Aorta (tissue), 5 donors: ENCODE data around the gene RPE65. TPM values are rescaled to one million over a fixed set of nuclear protein-coding genes. Genes with fewer than 3 reads are reported as not detected.
"Not testable (repeated sequence)": the region's sequence is repeated elsewhere in the genome, so short reads cannot be mapped to it uniquely, and the experiment has no call there.

Experiments used
- ATAC-seq: fragments of 200-7000 bp; cut with Tn5 transposase; one replicate; pipeline ENCODE4 v1.9.1; 2022; ENCODE audit warnings: moderate library complexity; ENCODE audit not compliant: low FRiP score
- DNase-seq, 2 donors: peaks; one replicate each; pipeline ENCODE4 v3.0.0-alpha.2; 2020
- H3K27ac ChIP-seq, 2 donors: one replicate each; pipeline ENCODE4 v1.5.1; 2013; ENCODE audit warnings: low read length in 2 of 2, mild to moderate bottlenecking in 2 of 2, moderate library complexity in 2 of 2, control low read depth in 1 of 2, inconsistent platforms in 1 of 2, low read depth in 1 of 2
- H3K27me3 ChIP-seq, 2 donors: one replicate each; pipeline ENCODE4 v1.6.1; 2013; ENCODE audit warnings: control low read depth in 1 of 2, low read length in 1 of 2, mild to moderate bottlenecking in 1 of 2, moderate library complexity in 1 of 2; ENCODE audit not compliant: insufficient read depth in 2 of 2, control insufficient read depth in 1 of 2
- H3K36me3 ChIP-seq, 2 donors: one replicate each; pipeline ENCODE4 v1.6.1; 2013; ENCODE audit warnings: control low read depth in 1 of 2, low read length in 1 of 2, mild to moderate bottlenecking in 1 of 2; ENCODE audit not compliant: insufficient read depth in 2 of 2, control insufficient read depth in 1 of 2
- H3K4me1 ChIP-seq, 2 donors: one replicate each; pipeline ENCODE4 v1.6.1; 2013; ENCODE audit warnings: low read length in 2 of 2, control low read depth in 1 of 2, mild to moderate bottlenecking in 1 of 2, moderate library complexity in 1 of 2; ENCODE audit not compliant: insufficient read depth in 2 of 2, control insufficient read depth in 1 of 2
- H3K4me3 ChIP-seq, 2 donors: one replicate each; pipeline ENCODE4 v1.5.1; 2013; ENCODE audit warnings: low read length in 2 of 2, control low read depth in 1 of 2, mild to moderate bottlenecking in 1 of 2
- H3K9me3 ChIP-seq: one replicate; pipeline ENCODE4 v1.6.1; 2013; ENCODE audit warnings: mild to moderate bottlenecking, low read length; ENCODE audit not compliant: control insufficient read depth
- WGBS, 2 donors: extraction: QIAGEN DNeasy Blood & Tissue Kit; methylation state at CpG; one replicate each; pipeline ENCODE4 v1.1.7; 2013; 5-methylcytosine and 5-hydroxymethylcytosine counted together
- intact Hi-C, 2 donors: fragments of 100-400 bp; cut with DNase I; formaldehyde crosslinking; loops; one replicate each; pipeline versions ENCODE4 v1.14.2 to v1.15.0; 2022
- polyA plus RNA-seq, 2 donors: library from polyadenylated mRNA; stranded (reverse); fragments of 200-250 nt; gene quantifications; one replicate each; pipeline ENCODE4 v1.2.3, GENCODE V29; 2013
- total RNA-seq, 2 donors: library from RNA; stranded (reverse); fragmentation: NEBNext Ultra II Directional; extraction: Animal tissue kit (Norgen Biotek cat#: 25700); gene quantifications; one replicate each; pipeline ENCODE4 v1.2.1, GENCODE V29; 2021
- donor health status: healthy with polysubstance abuse.
- donor health status: Bipolar disorder and iron deficiency.
- donor health status: DM: no; HTN: no; CAD: no.
- donor health status: DM: no; HTN: no; CAD: no.
- donor health status: DM: yes; HTN: yes; CAD: no.

Gene RPE65
- total and polyA plus RNA-seq, 4 donors: not detected

DNA sequence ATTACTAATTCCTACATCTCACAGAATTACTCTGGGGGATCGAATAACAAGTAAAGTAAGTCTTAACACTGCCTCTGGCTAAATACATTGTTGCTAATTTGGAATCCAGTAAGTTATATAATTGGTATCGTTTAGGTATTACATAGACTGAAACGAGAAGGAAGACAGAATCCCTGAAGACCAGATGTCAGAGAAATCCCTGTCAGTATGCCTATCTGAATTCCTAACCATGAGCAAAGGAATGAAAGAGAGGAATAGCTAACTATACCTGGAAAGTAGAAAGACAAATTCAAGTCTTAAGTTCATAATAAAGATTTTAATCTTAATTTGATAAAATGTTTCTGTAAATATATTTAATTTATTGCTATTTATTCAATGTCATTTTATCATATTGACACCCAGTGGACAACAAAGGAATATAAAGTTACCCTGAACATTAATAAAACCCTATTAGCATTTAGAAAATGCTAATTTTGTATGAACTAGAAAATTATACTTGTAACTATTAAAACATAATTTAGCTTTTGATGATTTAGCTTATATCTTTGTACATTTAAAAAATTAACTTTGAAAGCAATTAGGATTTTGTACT is 35.8 kb upstream of the RPE65 start:
- intact Hi-C loops: no loop called here
- 57 to 83% methylated on average over 3 of the region's 3 CpGs for WGBS, 2 donors
- Histone ChIP-seq H3K27me3 (no peaks in the 10 kb centered on the region), H3K4me1 (no peaks in the 10 kb centered on the region), H3K4me3 (no peak overlapping the region), H3K27ac (no peak overlapping the region), H3K36me3 (no peaks in the 10 kb centered on the region), H3K9me3 (no peaks in the 10 kb centered on the region)
- DNase-seq: no peak
- ATAC-seq: no peak

DNA sequence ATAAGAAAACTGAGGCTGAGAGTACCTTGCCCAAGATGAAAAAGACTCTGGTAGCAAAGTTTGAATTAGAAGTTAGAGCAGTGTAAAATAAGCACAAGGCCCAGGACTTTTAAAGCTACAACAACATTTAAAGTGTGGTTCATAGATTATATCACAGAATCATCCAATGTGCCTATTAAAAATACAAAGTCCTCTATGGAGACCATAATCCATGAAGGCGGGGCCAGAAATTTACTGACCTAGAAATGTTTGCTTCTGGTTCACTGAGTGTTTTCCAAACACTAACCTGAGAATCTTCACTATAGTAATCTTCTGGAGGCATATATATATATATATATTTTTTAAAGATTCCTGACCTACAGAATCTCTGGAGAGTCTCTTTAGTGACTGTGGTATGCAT is 34.9 kb upstream of the RPE65 start:
- Histone ChIP-seq H3K9me3 (no peaks in the 10 kb centered on the region), H3K27ac (no peak overlapping the region), H3K36me3 (no peaks in the 10 kb centered on the region), H3K4me1 (no peaks in the 10 kb centered on the region), H3K27me3 (no peaks in the 10 kb centered on the region), H3K4me3 (no peak overlapping the region)
- ATAC-seq (no peak), DNase-seq (no peak)
- intact Hi-C loops: no loop called here
- WGBS, 2 donors: 95 to 100% methylated on average over 1 of the region's 1 CpG

DNA sequence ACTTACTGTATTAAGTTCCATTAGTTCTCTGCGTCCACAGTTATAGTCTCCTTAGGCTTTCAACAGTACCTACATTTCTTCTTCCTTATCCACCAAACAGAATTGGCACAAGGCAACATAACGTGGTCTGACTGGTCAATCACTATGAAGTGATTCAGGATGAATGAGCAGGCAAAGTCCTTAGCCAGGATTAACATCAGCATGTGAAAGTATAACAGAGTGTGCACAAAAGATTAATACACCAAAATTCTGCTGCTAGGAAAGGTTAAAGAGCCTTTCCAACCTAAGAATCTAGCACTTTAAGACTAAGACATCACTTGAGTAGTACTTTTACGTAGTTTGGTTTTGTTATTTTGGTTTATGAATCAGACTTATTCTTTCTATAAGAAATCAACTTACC is 31.3 kb upstream of the RPE65 start:
- H3K27me3 ChIP-seq: no peaks in the 10 kb centered on the region
- H3K36me3 ChIP-seq: no peaks in the 10 kb centered on the region
- 91 to 95% methylated on average over 3 of the region's 3 CpGs for WGBS, 2 donors
- no peaks in the 10 kb centered on the region for H3K4me1 ChIP-seq
- H3K27ac ChIP-seq: no peak overlapping the region
- no peaks in the 10 kb centered on the region for H3K9me3 ChIP-seq
- intact Hi-C loops: no loop called here
- no peak overlapping the region for H3K4me3 ChIP-seq
- ATAC-seq (no peak), DNase-seq (no peak)

DNA sequence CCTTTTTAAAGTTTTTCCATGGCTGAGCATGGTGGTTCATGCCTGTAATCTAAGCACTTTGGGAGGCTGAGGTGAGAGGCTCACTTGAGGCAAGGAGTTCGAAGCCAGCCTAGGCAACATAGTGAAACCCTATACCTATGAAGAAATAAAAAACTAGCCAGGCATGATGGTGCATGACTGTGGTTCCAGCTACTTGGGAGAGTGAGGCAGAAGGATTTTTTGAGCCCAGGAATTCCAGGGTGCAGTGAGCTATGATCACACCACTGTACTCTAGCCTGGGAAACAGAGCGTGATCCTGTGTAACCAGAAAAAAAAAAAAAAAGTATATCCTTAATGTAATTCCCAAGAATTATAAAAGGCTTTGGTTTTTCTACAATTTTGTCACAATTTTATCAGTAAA is 29.7 kb upstream of the RPE65 start:
- ATAC-seq: no peak
- 98 to 99% methylated on average over 2 of the region's 2 CpGs for WGBS, 2 donors
- Histone ChIP-seq H3K27ac (no peak overlapping the region), H3K27me3 (no peaks in the 10 kb centered on the region), H3K9me3 (no peaks in the 10 kb centered on the region), H3K36me3 (no peaks in the 10 kb centered on the region), H3K4me3 (no peak overlapping the region), H3K4me1 (no peaks in the 10 kb centered on the region)
- intact Hi-C loops: no loop called here
- DNase-seq: no peak

DNA sequence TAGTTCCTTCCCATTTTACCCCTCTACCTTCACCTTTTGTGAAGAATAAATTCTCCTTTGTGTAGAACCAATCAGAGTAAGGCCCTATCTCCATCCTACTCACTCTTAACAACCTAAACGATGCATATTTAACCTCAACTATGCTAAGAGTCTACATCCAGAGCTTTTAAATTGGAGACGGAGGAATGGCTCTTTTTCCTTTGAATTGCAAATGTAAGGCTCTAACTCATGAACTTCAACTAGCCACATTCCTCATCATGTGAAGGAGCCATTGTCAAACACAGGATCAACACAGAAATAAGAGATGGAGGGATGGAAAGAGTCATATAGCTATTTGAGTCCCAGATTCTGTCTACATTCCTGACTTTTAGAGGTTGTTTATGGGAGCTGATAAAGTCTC is 28.9 kb upstream of the RPE65 start:
- Histone ChIP-seq H3K27me3 (no peaks in the 10 kb centered on the region), H3K27ac (no peak overlapping the region), H3K4me1 (no peaks in the 10 kb centered on the region), H3K36me3 (no peaks in the 10 kb centered on the region), H3K9me3 (no peaks in the 10 kb centered on the region), H3K4me3 (no peak overlapping the region)
- no peak for DNase-seq
- no peak for ATAC-seq
- intact Hi-C loops: no loop called here
- 85 to 90% methylated on average over 2 of the region's 2 CpGs for WGBS, 2 donors

DNA sequence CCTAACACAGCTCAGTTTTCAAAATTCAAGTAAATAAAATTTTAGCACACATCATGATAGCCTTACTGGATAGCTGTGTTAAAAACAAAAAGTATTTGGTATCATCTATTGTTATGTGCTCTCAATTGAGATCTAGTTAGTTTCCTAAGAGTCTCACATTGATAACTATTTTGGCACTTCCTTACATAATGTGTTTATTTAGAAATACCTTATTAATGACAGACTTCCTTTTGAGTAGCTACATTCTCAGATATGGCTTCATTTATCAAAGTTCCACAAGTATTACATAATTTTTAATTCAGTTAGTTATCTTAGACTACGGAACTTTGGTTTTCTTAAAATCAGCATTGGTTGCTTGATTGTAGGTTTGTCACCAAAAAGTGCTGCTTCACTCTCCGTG is 26.9 kb upstream of the RPE65 start:
- WGBS, 2 donors: 4 to 10% methylated on average over 2 of the region's 2 CpGs
- H3K9me3 ChIP-seq, H3K27ac ChIP-seq, DNase-seq, H3K36me3 ChIP-seq, H3K4me1 ChIP-seq, ATAC-seq, intact Hi-C loops, H3K27me3 ChIP-seq, H3K4me3 ChIP-seq: not testable (repeated sequence)

DNA sequence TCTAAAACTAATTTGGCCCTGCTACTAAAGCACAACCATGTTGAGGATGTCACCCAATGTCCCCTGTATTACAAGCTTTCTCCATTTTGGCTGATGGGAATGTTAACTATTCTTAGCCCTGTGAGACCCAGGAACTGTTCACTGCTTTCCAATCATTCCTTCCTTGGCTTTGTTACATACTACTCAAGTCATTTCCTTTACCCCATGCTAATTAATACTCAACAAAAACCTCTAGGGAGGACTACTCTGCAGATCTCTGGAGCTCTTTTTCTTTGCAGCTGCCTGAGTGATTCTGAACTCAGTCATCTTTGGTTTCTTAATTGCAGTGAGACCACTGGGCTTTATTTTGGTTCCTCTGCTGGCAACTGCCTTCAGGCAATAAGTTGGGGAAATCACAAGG is 23.3 kb upstream of the RPE65 start:
- DNase-seq: no peak
- intact Hi-C loops: no loop called here
- H3K27me3 ChIP-seq: no peaks in the 10 kb centered on the region
- no peak for ATAC-seq
- no peaks in the 10 kb centered on the region for H3K9me3 ChIP-seq
- H3K36me3 ChIP-seq: no peaks in the 10 kb centered on the region
- no peak overlapping the region for H3K27ac ChIP-seq
- H3K4me1 ChIP-seq: no peaks in the 10 kb centered on the region
- no peak overlapping the region for H3K4me3 ChIP-seq

DNA sequence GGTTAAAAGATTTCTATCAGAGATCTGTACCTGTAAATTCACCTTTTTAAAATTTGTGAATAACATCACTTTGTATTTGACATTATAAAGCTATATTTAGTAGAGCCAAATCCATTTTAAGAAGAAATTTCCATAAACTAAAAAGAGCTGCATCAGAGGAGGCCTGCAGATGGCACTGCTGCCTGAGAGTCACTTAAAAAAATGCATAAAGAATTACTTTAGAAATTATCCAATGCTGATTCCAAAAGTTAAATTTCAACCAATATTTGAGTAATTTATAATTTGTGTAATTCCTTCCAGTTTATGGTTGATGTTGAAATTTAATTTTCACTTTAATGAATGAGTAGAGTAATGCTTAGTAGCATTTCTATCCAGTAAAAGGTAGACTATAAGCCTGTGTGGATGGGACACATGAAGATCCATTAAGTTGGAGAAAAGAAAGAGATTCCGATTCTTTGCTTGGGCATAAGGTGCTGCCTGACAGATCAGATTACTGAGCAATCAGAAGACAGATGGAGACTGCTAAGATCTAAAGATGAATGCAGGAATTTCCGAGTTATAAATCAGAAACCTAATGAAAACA is 20.7 kb upstream of the RPE65 start:
- intact Hi-C loops: no loop called here
- Histone ChIP-seq H3K27me3 (no peaks in the 10 kb centered on the region), H3K4me3 (no peak overlapping the region), H3K4me1 (no peaks in the 10 kb centered on the region), H3K36me3 (no peaks in the 10 kb centered on the region), H3K27ac (no peak overlapping the region), H3K9me3 (no peaks in the 10 kb centered on the region)
- DNase-seq (no peak), ATAC-seq (no peak)
- WGBS, 2 donors: 74 to 80% methylated on average over 2 of the region's 2 CpGs

DNA sequence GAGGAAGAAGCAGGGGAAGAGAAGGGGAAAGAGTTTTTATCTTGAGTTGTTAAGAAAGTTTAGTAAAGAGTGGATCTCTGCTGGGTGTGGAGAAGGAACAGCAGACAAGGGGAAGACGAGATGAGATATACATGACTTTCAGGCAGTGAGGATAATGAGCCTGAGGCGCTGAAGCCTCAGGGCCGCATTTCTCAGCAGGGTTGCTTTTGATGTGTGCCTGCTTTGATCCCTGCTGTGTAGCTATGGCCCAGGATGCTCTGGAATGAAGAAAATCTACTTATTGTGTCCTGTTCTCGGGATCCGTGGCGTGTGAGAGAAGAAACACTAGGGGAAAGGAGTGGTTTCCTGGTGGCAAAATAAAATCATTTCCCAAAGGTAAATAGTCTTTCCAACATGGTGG is 15.1 kb upstream of the RPE65 start:
- intact Hi-C loops: loop anchor here in 1 of 2 donors (10.0 kb wide), 1 partner anchor 1270 kb away; no protein-coding TSS in a partner anchor
- no peak overlapping the region for H3K27ac ChIP-seq
- no peaks in the 10 kb centered on the region for H3K36me3 ChIP-seq
- 69% methylated on average over 6 of the region's 6 CpGs for WGBS, 2 donors
- DNase-seq (no peak), ATAC-seq (no peak)
- no peaks in the 10 kb centered on the region for H3K27me3 ChIP-seq
- H3K4me3 ChIP-seq: no peak overlapping the region
- H3K4me1 ChIP-seq: no peaks in the 10 kb centered on the region
- peaks cover 7% of the 10 kb centered on the region for H3K9me3 ChIP-seq
